Fibroblast of pulmonary artery (primary cell): ENCODE data around the gene MSANTD4.
"Not testable (repeated sequence)": the region's sequence is repeated elsewhere in the genome, so short reads cannot be mapped to it uniquely, and the experiment has no call there.

Experiments
- DNase-seq: peaks from one replicate; pipeline ENCODE4 v3.0.0-alpha.2; 2010; ENCODE audit warnings: low read depth
- H3K4me3 ChIP-seq: replicated peaks from 2 replicates; pipeline ENCODE4 v1.5.1; 2011; ENCODE audit warnings: low read depth, mild to moderate bottlenecking, control low read depth, low read length, moderate library complexity
- CTCF ChIP-seq: IDR thresholded peaks from 2 replicates; pipeline ENCODE4 v1.5.1; 2011; ENCODE audit warnings: mild to moderate bottlenecking, control low read depth, low read length, inconsistent platforms; ENCODE audit errors: missing control alignments

Gene MSANTD4

GRCh38 chr11:106021967-106022794 is at the start of gene MSANTD4:
Gene MSANTD4, minus strand, starts transcription at chr11:106022240. Its CDS starts 11,323 bp downstream, at chr11:106010917.
- DNase-seq = peak; percentile 99
- no peak for TF ChIP-seq CTCF
- H3K4me3 ChIP-seq = peak within 1 kb of the TSS; percentile 94

GRCh38 chr11:106070606-106071005 is 48.6 kb upstream of the MSANTD4 start:
- DNase-seq = peak; percentile 28
- no peak for TF ChIP-seq CTCF
- no peak overlapping the region for H3K4me3 ChIP-seq

- TF ChIP-seq CTCF = no peak
- no peak for DNase-seq
- H3K4me3 ChIP-seq = no peak overlapping the region
Observed at GRCh38 chr11:106063009-106063408, 41.0 kb upstream of the MSANTD4 start.

GRCh38 chr11:106061954-106062949 is 40.2 kb upstream of the MSANTD4 start:
- DNase-seq = no peak
- no peak overlapping the region for H3K4me3 ChIP-seq
- no peak for TF ChIP-seq CTCF

GRCh38 chr11:106061249-106061784 is 39.3 kb upstream of the MSANTD4 start:
- no peak overlapping the region for H3K4me3 ChIP-seq
- TF ChIP-seq CTCF = no peak
- DNase-seq = no peak

- TF ChIP-seq CTCF = no peak
- H3K4me3 ChIP-seq = no peak overlapping the region
- no peak for DNase-seq
Observed at GRCh38 chr11:106059617-106060016, 37.6 kb upstream of the MSANTD4 start.

- DNase-seq, H3K4me3 ChIP-seq: not testable (repeated sequence)
Observed at GRCh38 chr11:106058377-106058776, 36.3 kb upstream of the MSANTD4 start.
